ENCODE measurements around the gene CCL25. TPM values are rescaled to one million over a fixed set of nuclear protein-coding genes. Genes with fewer than 3 reads are reported as not detected.
A peak's percentile ranks its signal among the peaks of the same experiment; 100 is the strongest.

CCL25 gene
- total and polyA plus RNA-seq, 2 experiments from 2014 or later: 0.52 to 0.73 TPM

DNA sequence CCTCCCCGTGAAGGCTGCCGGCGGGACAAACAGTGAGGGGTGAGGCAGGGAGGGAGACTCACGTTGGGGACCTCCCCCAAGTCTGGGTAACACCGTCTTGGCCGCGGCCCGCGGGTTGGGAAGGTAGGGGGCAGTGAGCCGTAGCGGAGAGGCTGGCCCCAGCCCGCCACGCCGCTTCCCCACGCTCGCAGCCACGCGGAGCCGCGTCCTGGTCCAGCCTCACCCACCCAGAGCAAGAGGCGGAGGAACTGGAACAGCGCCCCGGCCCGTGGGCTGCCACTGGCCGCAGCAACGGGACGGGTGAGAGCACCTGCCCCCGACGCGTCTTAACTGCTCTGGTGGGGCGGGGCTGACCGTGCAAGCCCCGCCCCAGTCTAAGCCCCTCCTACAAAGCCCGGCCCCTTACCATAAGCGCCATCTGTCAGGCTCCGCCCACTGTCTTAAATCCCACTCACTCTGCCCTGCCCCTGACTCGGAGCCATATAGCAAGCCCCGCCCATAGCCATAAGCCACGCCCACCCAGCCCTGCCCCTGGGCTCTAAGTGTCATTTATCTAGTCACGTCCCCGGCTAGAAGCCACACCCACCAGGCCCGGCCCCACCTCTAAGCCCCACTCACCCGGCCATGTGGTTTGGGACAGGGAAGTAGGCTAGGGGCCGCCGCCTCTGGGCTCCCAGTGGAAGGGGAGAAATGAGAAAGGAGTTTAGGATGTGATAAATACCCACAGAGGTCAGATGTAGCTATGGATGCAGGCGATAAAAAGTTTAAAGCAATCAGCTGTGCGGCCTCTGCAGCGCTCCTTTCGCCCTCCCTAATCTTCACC, 2.1 kb upstream of the CCL25 start:
- peak; percentile 84 for ATAC-seq
- DNase-seq (ENCODE audit: low spot score): peak; percentile 100
- no peak overlapping the region for H3K27ac Mint-ChIP-seq
- H3K9me3 Mint-ChIP-seq: no peaks in the 10 kb centered on the region
- H4K20me1 ChIP-seq (replicated peaks; ENCODE audit: insufficient read depth): no peaks in the 10 kb centered on the region
- peak overlapping the region; percentile 91 for H3K4me2 ChIP-seq
- H3K9me2 ChIP-seq (ENCODE audit: insufficient read depth): no peaks in the 10 kb centered on the region
- peaks cover 30% of the 10 kb centered on the region for H3K27me3 Mint-ChIP-seq (ENCODE audit: insufficient read depth, low read depth, poor library complexity)
- no peaks in the 10 kb centered on the region for H3K36me3 ChIP-seq (ENCODE audit: insufficient read depth)
- H3K4me3 ChIP-seq: peak overlapping the region; percentile 79
- 0 out of 2 replicates have a peak, but pooled peaks cover 3% of the 10 kb centered on the region for H3F3A ChIP-seq (replicated peaks; ENCODE audit: low read depth)
- peak overlapping the region; percentile 8; the same call in 1 of the 2 replicates for H3K27ac ChIP-seq (ENCODE audit: low read depth)
- peak overlapping the region; percentile 69 for H3K4me3 Mint-ChIP-seq
- H3K27me3 ChIP-seq (ENCODE audit: insufficient read depth): peaks cover 5% of the 10 kb centered on the region; the same call in 1 of the 2 replicates
- peak; percentile 94 for TF ChIP-seq POLR2AphosphoS5 (IDR thresholded peaks at IDR 0.05; ENCODE audit: low read depth)
- no peak for TF ChIP-seq JUNB (IDR thresholded peaks at IDR 0.05; ENCODE audit: unreplicated experiment)
- TF ChIP-seq EZH2 (IDR thresholded peaks at IDR 0.05; ENCODE audit: low read depth, unreplicated experiment): no peak
- peaks cover 18% of the 10 kb centered on the region for H3K4me1 Mint-ChIP-seq
- peaks cover 8% of the 10 kb centered on the region for H3K4me1 ChIP-seq (ENCODE audit: insufficient read depth)
- peak overlapping the region; percentile 99 for H2AFZ ChIP-seq
- H3K36me3 Mint-ChIP-seq (ENCODE audit: low read depth): no peaks in the 10 kb centered on the region
- H3K79me2 ChIP-seq (replicated peaks; ENCODE audit: insufficient read depth): no peaks in the 10 kb centered on the region

- no peaks in the 10 kb centered on the region for H3K36me3 Mint-ChIP-seq (ENCODE audit: low read depth)
- no peak overlapping the region for H3K4me3 Mint-ChIP-seq
- Histone ChIP-seq H2AFZ (peak overlapping the region; percentile 72; the same call in 1 of the 2 replicates), H3K4me3 (no peak overlapping the region), H3K36me3 (ENCODE audit: insufficient read depth) (no peaks in the 10 kb centered on the region), H3F3A (replicated peaks; ENCODE audit: low read depth) (0 out of 2 replicates have a peak, but pooled peaks cover 3% of the 10 kb centered on the region), H3K9me2 (ENCODE audit: insufficient read depth) (no peaks in the 10 kb centered on the region), H3K4me2 (no peak overlapping the region), H3K4me1 (ENCODE audit: insufficient read depth) (peaks cover 8% of the 10 kb centered on the region), H4K20me1 (replicated peaks; ENCODE audit: insufficient read depth) (no peaks in the 10 kb centered on the region), H3K79me2 (replicated peaks; ENCODE audit: insufficient read depth) (no peaks in the 10 kb centered on the region), H3K27me3 (ENCODE audit: insufficient read depth) (peaks cover 4% of the 10 kb centered on the region; the same call in 1 of the 2 replicates), H3K27ac (ENCODE audit: low read depth) (no peak overlapping the region)
- no peak overlapping the region for H3K27ac Mint-ChIP-seq
- H3K9me3 Mint-ChIP-seq: no peaks in the 10 kb centered on the region
- peaks cover 29% of the 10 kb centered on the region for H3K27me3 Mint-ChIP-seq (ENCODE audit: insufficient read depth, low read depth, poor library complexity)
- ATAC-seq (no peak), DNase-seq (ENCODE audit: low spot score) (no peak)
- peaks cover 18% of the 10 kb centered on the region for H3K4me1 Mint-ChIP-seq
- TF ChIP-seq STAT1 (IDR thresholded peaks at IDR 0.05; ENCODE audit: unreplicated experiment) (no peak), JUNB (IDR thresholded peaks at IDR 0.05; ENCODE audit: unreplicated experiment) (no peak)
These were observed 1.6 kb downstream of the CCL25 start for GRCh38 chr19:8054169-8054568.

DNA sequence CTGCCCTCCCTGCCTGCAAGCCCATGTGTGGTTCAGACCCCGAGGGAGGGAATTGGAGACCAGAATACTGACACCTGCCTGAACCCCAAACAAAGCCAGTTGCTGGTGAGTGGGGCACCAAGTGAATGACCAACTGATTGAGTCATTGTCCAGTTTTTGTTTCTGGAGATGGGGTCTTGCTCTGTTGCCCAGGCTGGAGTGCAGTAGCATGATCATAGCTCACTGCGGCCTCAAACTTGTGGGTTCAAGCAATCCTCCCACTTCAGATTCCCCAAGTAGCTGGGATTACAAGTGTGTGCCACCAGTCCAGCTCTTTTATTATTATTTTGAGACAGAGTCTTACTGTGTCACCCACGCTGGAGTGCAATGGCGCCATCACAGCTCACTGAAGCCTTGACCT, 4.0 kb downstream of the CCL25 start:
- Histone ChIP-seq H3K79me2 (replicated peaks; ENCODE audit: insufficient read depth) (no peaks in the 10 kb centered on the region), H2AFZ (no peak overlapping the region), H3K27ac (ENCODE audit: low read depth) (no peak overlapping the region), H3K9me2 (ENCODE audit: insufficient read depth) (no peaks in the 10 kb centered on the region), H3K4me2 (no peak overlapping the region), H3K36me3 (ENCODE audit: insufficient read depth) (no peaks in the 10 kb centered on the region), H3K27me3 (ENCODE audit: insufficient read depth) (no peaks in the 10 kb centered on the region), H4K20me1 (replicated peaks; ENCODE audit: insufficient read depth) (no peaks in the 10 kb centered on the region), H3F3A (replicated peaks; ENCODE audit: low read depth) (0 out of 2 replicates have a peak, but pooled peaks cover 3% of the 10 kb centered on the region), H3K4me1 (ENCODE audit: insufficient read depth) (peaks cover 8% of the 10 kb centered on the region), H3K4me3 (no peak overlapping the region)
- DNase-seq (ENCODE audit: low spot score) (no peak), ATAC-seq (no peak)
- no peaks in the 10 kb centered on the region for H3K36me3 Mint-ChIP-seq (ENCODE audit: low read depth)
- peaks cover 17% of the 10 kb centered on the region for H3K27me3 Mint-ChIP-seq (ENCODE audit: insufficient read depth, low read depth, poor library complexity)
- H3K9me3 Mint-ChIP-seq: no peaks in the 10 kb centered on the region
- no peak overlapping the region for H3K27ac Mint-ChIP-seq
- no peak overlapping the region for H3K4me3 Mint-ChIP-seq
- H3K4me1 Mint-ChIP-seq: peaks cover 18% of the 10 kb centered on the region
- TF ChIP-seq EZH2phosphoT487 (IDR thresholded peaks at IDR 0.05; ENCODE audit: unreplicated experiment): no peak
- TF ChIP-seq REST (IDR thresholded peaks at IDR 0.05; ENCODE audit: unreplicated experiment): no peak
- TF ChIP-seq ZNF114 (CRISPR knock-in tag; IDR thresholded peaks at IDR 0.05): no peak
- no peak for TF ChIP-seq NANOG (IDR thresholded peaks at IDR 0.05; ENCODE audit: borderline replicate concordance)
